Parathyroid adenoma (tissue), 2 donors: ENCODE data around the gene ENDOG.

Source experiments
- H2AFZ ChIP-seq: fragments of 300-600 bp; sonication (generic); one replicate; pipeline ENCODE4 v1.7.0; 2017; ENCODE audit warnings: antibody characterized with exemption, mild to moderate bottlenecking
- H3K27ac ChIP-seq: fragments of 300-600 bp; sonication (generic); one replicate; pipeline ENCODE4 v1.7.0; 2017
- H3K27me3 ChIP-seq: fragments of 300-600 bp; sonication (generic); one replicate; pipeline ENCODE4 v1.7.0; 2017; ENCODE audit warnings: low read length; ENCODE audit not compliant: control insufficient read depth, insufficient read depth
- H3K36me3 ChIP-seq: fragments of 300-600 bp; sonication (generic); one replicate; pipeline ENCODE4 v1.7.0; 2017; ENCODE audit warnings: low read length; ENCODE audit not compliant: control insufficient read depth, insufficient read depth
- H3K4me1 ChIP-seq: fragments of 300-600 bp; sonication (generic); one replicate; pipeline ENCODE4 v1.7.0; 2017; ENCODE audit warnings: control low read depth
- H3K4me2 ChIP-seq: fragments of 300-600 bp; sonication (generic); one replicate; pipeline ENCODE4 v1.7.0; 2017; ENCODE audit warnings: low read length
- H3K4me3 ChIP-seq: fragments of 300-600 bp; sonication (generic); one replicate; pipeline ENCODE4 v1.7.0; 2017; ENCODE audit warnings: low read depth, low read length
- H3K79me2 ChIP-seq: fragments of 300-600 bp; sonication (generic); one replicate; pipeline ENCODE4 v1.7.0; 2017; ENCODE audit warnings: control low read depth
- H3K9ac ChIP-seq: fragments of 300-600 bp; sonication (generic); one replicate; pipeline ENCODE4 v1.7.0; 2017; ENCODE audit warnings: mild to moderate bottlenecking
- H3K9me3 ChIP-seq: fragments of 300-600 bp; sonication (generic); one replicate; pipeline ENCODE4 v1.7.0; 2017; ENCODE audit warnings: low read length; ENCODE audit not compliant: control insufficient read depth
- CTCF ChIP-seq: fragments of 300-600 bp; sonication (generic); IDR thresholded peaks from one replicate; pipeline ENCODE4 v1.7.0; 2017; ENCODE audit warnings: antibody characterized with exemption, mild to moderate bottlenecking
- donor health status: primary hyperparathyroidism.

Gene ENDOG

GRCh38 chr9:128782669-128783068 is 35.6 kb upstream of the ENDOG start:
- H3K79me2 ChIP-seq = no peaks in the 10 kb centered on the region
- H3K4me3 ChIP-seq = no peak overlapping the region
- H2AFZ ChIP-seq = no peak overlapping the region
- TF ChIP-seq CTCF = no peak
- H3K36me3 ChIP-seq = no peaks in the 10 kb centered on the region
- no peak overlapping the region for H3K27ac ChIP-seq
- no peak overlapping the region for H3K4me2 ChIP-seq
- no peaks in the 10 kb centered on the region for H3K4me1 ChIP-seq
- no peaks in the 10 kb centered on the region for H3K27me3 ChIP-seq
- no peaks in the 10 kb centered on the region for H3K9me3 ChIP-seq
- H3K9ac ChIP-seq = no peak overlapping the region

DNA sequence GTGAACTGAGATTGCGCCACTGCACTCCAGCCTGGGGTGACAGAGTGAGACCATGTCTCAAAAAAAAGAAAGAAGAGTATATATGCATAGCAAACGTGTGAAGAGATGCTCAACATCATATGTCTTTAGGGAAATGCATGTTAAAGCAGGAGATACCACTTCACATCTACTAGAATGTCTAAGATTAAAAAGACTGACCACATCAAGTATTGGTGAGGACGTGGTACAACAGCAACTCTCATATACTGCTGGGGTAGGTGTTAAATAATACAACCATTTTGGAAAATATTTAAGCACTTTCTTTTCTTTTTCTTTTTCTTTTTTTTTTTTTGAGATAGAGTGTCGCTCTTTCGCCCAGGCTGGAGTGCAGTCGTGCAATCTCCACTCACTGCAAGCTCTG is 32.9 kb upstream of the ENDOG start:
- H3K36me3 ChIP-seq = no peaks in the 10 kb centered on the region
- H3K27ac ChIP-seq = no peak overlapping the region
- no peaks in the 10 kb centered on the region for H3K9me3 ChIP-seq
- H3K9ac ChIP-seq = no peak overlapping the region
- H2AFZ ChIP-seq = no peak overlapping the region
- H3K4me3 ChIP-seq = no peak overlapping the region
- no peaks in the 10 kb centered on the region for H3K79me2 ChIP-seq
- H3K27me3 ChIP-seq = no peaks in the 10 kb centered on the region
- no peak overlapping the region for H3K4me2 ChIP-seq
- no peaks in the 10 kb centered on the region for H3K4me1 ChIP-seq
- no peak for TF ChIP-seq CTCF

DNA sequence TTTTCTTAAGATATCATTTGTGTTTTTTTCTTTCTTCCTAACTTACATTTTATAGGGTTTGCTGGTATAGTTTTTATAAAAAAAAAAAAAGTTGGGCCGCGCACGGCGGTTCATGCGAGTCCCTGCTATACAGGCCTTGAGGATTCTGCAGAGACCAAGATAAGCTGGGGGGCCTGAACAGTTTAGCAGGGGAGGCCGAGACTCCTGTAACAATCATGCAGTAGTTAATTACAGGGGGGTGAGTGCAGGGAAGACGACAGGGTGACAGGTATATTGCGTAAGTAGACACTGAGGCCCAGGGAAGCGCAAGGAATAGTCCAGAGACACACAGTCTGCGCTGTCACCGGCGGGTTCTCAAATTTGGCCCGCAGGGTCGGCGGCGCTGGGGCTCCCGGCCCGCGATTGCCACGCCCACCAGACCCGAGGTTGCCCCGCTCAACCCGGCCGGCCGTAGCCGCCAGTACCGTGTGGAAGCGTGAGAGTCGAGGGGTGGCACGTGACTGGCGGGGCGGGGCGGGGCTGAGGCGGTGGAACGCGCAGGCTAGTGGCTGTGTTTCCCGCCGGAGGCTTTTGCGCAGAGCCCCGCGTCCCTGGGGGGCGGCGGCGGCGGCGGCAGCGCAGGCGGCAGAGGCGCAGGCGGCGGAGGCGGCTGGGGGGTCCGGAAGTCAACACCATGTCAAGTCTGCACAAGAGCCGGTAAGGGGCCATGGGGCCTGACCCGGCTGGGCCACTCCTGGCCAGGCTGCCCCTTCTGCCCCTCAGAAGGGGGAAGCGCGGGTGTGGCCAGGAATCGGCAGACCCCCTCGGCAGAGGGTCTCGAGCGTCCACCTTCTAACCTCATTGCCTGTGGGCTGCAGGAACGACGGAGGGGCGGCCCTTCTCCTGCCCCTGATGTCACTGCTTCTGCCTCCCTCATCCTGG is 31.4 kb upstream of the ENDOG start, which contains the start of gene TBC1D13:
Gene TBC1D13 (plus strand): TSS at position 573 of the 921 bp plus-strand sequence. CDS start 101 bp downstream, at position 674.
- Histone ChIP-seq H3K36me3 (no peaks in the 10 kb centered on the region), H2AFZ (peak within 1 kb of the TSS; percentile 87), H3K4me1 (no peaks in the 10 kb centered on the region), H3K4me2 (peak within 1 kb of the TSS; percentile 93), H3K27me3 (no peaks in the 10 kb centered on the region), H3K9ac (no peak within 1 kb of the TSS), H3K79me2 (no peaks in the 10 kb centered on the region), H3K9me3 (no peaks in the 10 kb centered on the region), H3K4me3 (peak within 1 kb of the TSS; percentile 94), H3K27ac (peak within 1 kb of the TSS; percentile 61)
- no peak for TF ChIP-seq CTCF

DNA sequence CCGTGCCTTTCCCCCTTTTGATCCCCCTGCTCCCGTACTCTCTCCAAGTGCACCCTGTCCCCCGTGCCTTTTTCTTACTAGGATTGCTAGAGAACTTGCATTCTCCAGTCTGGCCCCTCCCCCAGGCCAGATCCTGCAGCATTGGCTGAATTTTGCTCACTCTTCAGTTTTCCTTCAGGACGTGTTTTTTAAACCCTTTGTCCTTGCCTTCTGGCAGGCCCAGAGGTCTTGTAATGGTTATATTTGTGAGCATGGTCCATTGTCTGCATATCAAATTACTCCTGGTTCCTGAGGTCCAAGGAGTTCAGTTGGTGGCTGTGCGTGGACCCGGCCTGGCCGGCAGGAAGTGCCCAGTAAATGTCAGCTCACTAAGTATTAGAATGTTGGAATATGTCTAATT is 30.6 kb upstream of the ENDOG start:
- H3K36me3 ChIP-seq = no peaks in the 10 kb centered on the region
- H3K27ac ChIP-seq = peak overlapping the region; percentile 61
- H3K4me2 ChIP-seq = peak overlapping the region; percentile 93
- no peak for TF ChIP-seq CTCF
- no peak overlapping the region for H3K9ac ChIP-seq
- no peaks in the 10 kb centered on the region for H3K9me3 ChIP-seq
- peak overlapping the region; percentile 94 for H3K4me3 ChIP-seq
- H3K27me3 ChIP-seq = no peaks in the 10 kb centered on the region
- H2AFZ ChIP-seq = peak overlapping the region; percentile 87
- no peaks in the 10 kb centered on the region for H3K79me2 ChIP-seq
- H3K4me1 ChIP-seq = no peaks in the 10 kb centered on the region
